GM23338 (cell line): ENCODE results near the gene MVP. TPM values are rescaled to one million over a fixed set of nuclear protein-coding genes. Genes with fewer than 3 reads are reported as not detected.

Experiments
- ATAC-seq: fragments of 200-7000 bp; cut with Tn5 transposase; 3 replicates; pipeline ENCODE4 v1.9.1; 2020
- DNase-seq: peaks from one replicate; pipeline ENCODE4 v3.0.0-alpha.2; 2015; ENCODE audit warnings: low spot score
- H2AFZ ChIP-seq: fragments of 200-600 bp; sonication (generic); 2 replicates; pipeline ENCODE4 v1.8.0; 2016; ENCODE audit warnings: antibody characterized with exemption, mild to moderate bottlenecking, moderate library complexity
- H3F3A ChIP-seq: fragments of 200-600 bp; sonication (generic); replicated peaks from 2 replicates; pipeline ENCODE4 v1.8.0; 2017; ENCODE audit warnings: antibody characterized with exemption, mixed run types, low read depth
- H3K27ac ChIP-seq: fragments of 200-600 bp; sonication (generic); 2 replicates; pipeline ENCODE4 v1.6.1; 2016; ENCODE audit warnings: low read depth
- H3K27me3 ChIP-seq: fragments of 200-600 bp; sonication (generic); 2 replicates; pipeline ENCODE4 v1.8.0; 2016; ENCODE audit warnings: mild to moderate bottlenecking, mixed run types, moderate library complexity; ENCODE audit not compliant: insufficient read depth
- H3K36me3 ChIP-seq: fragments of 200-600 bp; sonication (generic); 2 replicates; pipeline ENCODE4 v1.8.0; 2016; ENCODE audit warnings: mild to moderate bottlenecking; ENCODE audit not compliant: insufficient read depth
- H3K4me1 ChIP-seq: fragments of 200-600 bp; sonication (generic); 2 replicates; pipeline ENCODE4 v1.8.0; 2016; ENCODE audit warnings: mild to moderate bottlenecking, moderate library complexity; ENCODE audit not compliant: insufficient read depth
- H3K4me2 ChIP-seq: fragments of 200-600 bp; sonication (generic); 2 replicates; pipeline ENCODE4 v1.7.1; 2017; ENCODE audit warnings: mixed run types
- H3K4me3 ChIP-seq: fragments of 200-600 bp; sonication (generic); 2 replicates; pipeline ENCODE4 v1.6.1; 2016; ENCODE audit warnings: mixed run types
- H3K79me2 ChIP-seq: fragments of 200-600 bp; sonication (generic); replicated peaks from 2 replicates; pipeline ENCODE4 v1.8.0; 2017; ENCODE audit warnings: mild to moderate bottlenecking; ENCODE audit not compliant: insufficient read depth
- H3K9me2 ChIP-seq: fragments of 200-600 bp; sonication (generic); 2 replicates; pipeline ENCODE4 v1.8.0; 2017; ENCODE audit not compliant: insufficient read depth
- H4K20me1 ChIP-seq: fragments of 200-600 bp; sonication (generic); replicated peaks from 2 replicates; pipeline ENCODE4 v1.8.0; 2017; ENCODE audit warnings: mild to moderate bottlenecking; ENCODE audit not compliant: insufficient read depth
- H3K27ac Mint-ChIP-seq: 2 replicates; pipeline ENCODE4 v1.8.0; 2020; ENCODE audit warnings: inconsistent platforms, mild to moderate bottlenecking, moderate library complexity, mixed read lengths
- H3K27me3 Mint-ChIP-seq: 3 replicates; pipeline ENCODE4 v1.8.0; 2022; ENCODE audit warnings: low read depth, mild to moderate bottlenecking, moderate library complexity, mixed read lengths, inconsistent platforms; ENCODE audit not compliant: insufficient read depth, poor library complexity
- H3K36me3 Mint-ChIP-seq: 3 replicates; pipeline ENCODE4 v1.8.0; 2021; ENCODE audit warnings: low read depth, mild to moderate bottlenecking, inconsistent platforms, moderate library complexity, mixed read lengths
- H3K4me1 Mint-ChIP-seq: 3 replicates; pipeline ENCODE4 v1.8.0; 2020; ENCODE audit warnings: mild to moderate bottlenecking, inconsistent platforms, mixed read lengths
- H3K4me3 Mint-ChIP-seq: 3 replicates; pipeline ENCODE4 v1.8.0; 2021; ENCODE audit warnings: moderate library complexity, mild to moderate bottlenecking, inconsistent platforms, mixed read lengths
- H3K9me3 Mint-ChIP-seq: 3 replicates; pipeline ENCODE4 v1.8.0; 2020; ENCODE audit warnings: moderate library complexity, mild to moderate bottlenecking, inconsistent platforms, mixed read lengths
- CREB1 ChIP-seq: fragments of 250-450 bp; sonication (Bioruptor Pico); IDR thresholded peaks from 2 replicates; pipeline ENCODE4 v1.5.0; 2020; ENCODE audit warnings: low read depth, mild to moderate bottlenecking, moderate library complexity
- CTCF ChIP-seq, 2 experiments: fragments of 200-600 bp in 1 of 2; sonication (generic) in 1 of 2; conservative IDR thresholded peaks; 2 replicates each; pipeline versions ENCODE4 v1.5.1 to v1.6.1; 2016 to 2017; ENCODE audit warnings: antibody characterized with exemption in 2 of 2, low read depth in 2 of 2, mild to moderate bottlenecking in 2 of 2, moderate library complexity in 1 of 2
- ETS1 ChIP-seq: IDR thresholded peaks from 2 replicates; pipeline ENCODE4 v1.6.1; 2016; ENCODE audit warnings: antibody characterized with exemption
- EZH2 ChIP-seq: fragments of 200-600 bp; sonication (generic); IDR thresholded peaks from one replicate; pipeline ENCODE4 v1.8.0; 2017; ENCODE audit warnings: antibody characterized with exemption, mild to moderate bottlenecking, low read depth; ENCODE audit not compliant: unreplicated experiment
- EZH2phosphoT487 ChIP-seq: fragments of 200-600 bp; sonication (generic); IDR thresholded peaks from one replicate; pipeline ENCODE4 v1.8.1; 2018; ENCODE audit warnings: antibody characterized with exemption; ENCODE audit not compliant: unreplicated experiment
- JUNB ChIP-seq: IDR thresholded peaks from one replicate; pipeline ENCODE4 v1.6.1; 2016; ENCODE audit warnings: antibody characterized with exemption; ENCODE audit not compliant: unreplicated experiment
- NANOG ChIP-seq: IDR thresholded peaks from 2 replicates; pipeline ENCODE4 v1.6.1; 2016; ENCODE audit warnings: antibody characterized with exemption, borderline replicate concordance
- POLR2AphosphoS5 ChIP-seq: IDR thresholded peaks from 2 replicates; pipeline ENCODE4 v1.6.1; 2016; ENCODE audit warnings: antibody characterized with exemption, low read depth
- REST ChIP-seq: IDR thresholded peaks from one replicate; pipeline ENCODE4 v1.6.1; 2018; ENCODE audit warnings: antibody characterized with exemption; ENCODE audit not compliant: unreplicated experiment
- STAT1 ChIP-seq: IDR thresholded peaks from one replicate; pipeline ENCODE4 v1.6.1; 2016; ENCODE audit warnings: antibody characterized with exemption; ENCODE audit not compliant: unreplicated experiment
- ZNF114 ChIP-seq: fragments of 250-450 bp; sonication (Bioruptor Pico); IDR thresholded peaks from 2 replicates; pipeline ENCODE4 v1.5.0; 2020; ENCODE audit warnings: mild to moderate bottlenecking, moderate library complexity
- ZNF331 ChIP-seq: fragments of 250-450 bp; sonication (Bioruptor Pico); IDR thresholded peaks from 2 replicates; pipeline ENCODE4 v1.5.0; 2020; ENCODE audit warnings: low read depth, mild to moderate bottlenecking, moderate library complexity
- ZNF462 ChIP-seq: fragments of 250-450 bp; sonication (Bioruptor Pico); IDR thresholded peaks from 2 replicates; pipeline ENCODE4 v1.5.0; 2020; ENCODE audit warnings: mild to moderate bottlenecking, moderate library complexity
- polyA plus RNA-seq: library from polyadenylated mRNA; unstranded; fragments of >200 nt; fragmentation: Nextera tagmentation; extraction: Ambion mirVana; gene quantifications from 2 replicates; pipeline ENCODE4 v1.2.1, GENCODE V29; 2016
- total RNA-seq: library from RNA; depleted of rRNA; stranded (reverse); fragments of >200 nt; shearing (Covaris generic); gene quantifications from 2 replicates; pipeline ENCODE4 v1.2.3, GENCODE V29; 2014

The MVP gene
- total and polyA plus RNA-seq, 2 experiments from 2014 or later = 1.4 to 3.7 TPM

GRCh38 chr16:29883987-29884386 is 63.7 kb downstream of the MVP start:
- Mint-ChIP-seq H3K27me3 (peaks cover 1% of the 10 kb centered on the region), H3K27ac (no peak overlapping the region; the same call in 1 of the 2 replicates)

More at GRCh38 chr16:29883987-29884386, 63.7 kb downstream of the MVP start:
- no peak; the same call in 2 of the 3 replicates for ATAC-seq
- H3K4me2 ChIP-seq = no peak overlapping the region
- no peak overlapping the region for H2AFZ ChIP-seq
- no peaks in the 10 kb centered on the region for H3K79me2 ChIP-seq
- H3K27me3 ChIP-seq = no peaks in the 10 kb centered on the region
- H3K4me1 ChIP-seq = no peaks in the 10 kb centered on the region
- H3K4me3 ChIP-seq = no peak overlapping the region
- TF ChIP-seq ZNF462 (CRISPR knock-in tag) = no peak
- TF ChIP-seq ZNF114 (CRISPR knock-in tag) = no peak
- no peak for TF ChIP-seq REST
- no peak for TF ChIP-seq ETS1
- no peak for TF ChIP-seq EZH2phosphoT487
- no peak for TF ChIP-seq POLR2AphosphoS5
- no peak for TF ChIP-seq JUNB
- no peak for TF ChIP-seq EZH2
- TF ChIP-seq ZNF331 = no peak
- no peak for TF ChIP-seq NANOG
- no peak for TF ChIP-seq CTCF (conservative IDR thresholded peaks at IDR 0.05; ENCODE audit: low read depth in 2 of 2)
- no peak for TF ChIP-seq STAT1
- TF ChIP-seq CREB1 (CRISPR knock-in tag) = no peak
- Mint-ChIP-seq H3K9me3 (no peaks in the 10 kb centered on the region), H3K36me3 (peaks cover 26% of the 10 kb centered on the region), H3K4me3 (no peak overlapping the region), H3K4me1 (no peaks in the 10 kb centered on the region)
- no peaks in the 10 kb centered on the region; the same call in 1 of the 2 replicates for H4K20me1 ChIP-seq
- no peak overlapping the region for H3K27ac ChIP-seq
- no peaks in the 10 kb centered on the region for H3F3A ChIP-seq
- no peak for DNase-seq
- H3K9me2 ChIP-seq = no peaks in the 10 kb centered on the region
- H3K36me3 ChIP-seq = peaks cover 5% of the 10 kb centered on the region; the same call in 1 of the 2 replicates
